GM21528 (cell line): ENCODE measurements around the gene STX5.
A peak's percentile ranks its signal among the peaks of the same experiment; 100 is the strongest.
"Not testable (repeated sequence)": the region's sequence is repeated elsewhere in the genome, so short reads cannot be mapped to it uniquely, and the experiment has no call there.

Experiments
- ATAC-seq: cut with Tn5 transposase; IDR thresholded peaks from one replicate; pipeline ENCODE4 v1.9.1; 2021; ENCODE audit warnings: mild to moderate bottlenecking, moderate library complexity; ENCODE audit not compliant: unreplicated experiment, low FRiP score

Gene STX5

DNA sequence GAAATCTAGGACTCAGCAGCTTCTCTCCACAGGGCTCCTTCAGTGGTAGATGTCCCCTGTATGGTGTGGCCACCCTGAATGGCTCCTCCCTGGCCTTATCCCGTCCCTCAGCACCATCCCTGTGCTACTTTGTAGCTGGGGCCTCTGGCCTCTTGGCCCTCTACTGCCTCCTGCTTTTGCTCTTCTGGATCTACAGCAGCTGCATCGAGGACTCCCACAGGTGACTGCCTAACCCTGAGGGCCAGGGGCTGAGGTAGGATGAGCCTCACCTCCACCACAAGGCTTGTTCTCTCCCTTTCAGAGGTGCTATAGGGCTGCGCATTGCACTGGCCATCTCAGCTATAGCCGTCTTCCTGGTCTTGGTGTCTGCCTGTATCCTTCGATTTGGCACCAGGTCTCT lies 42.9 kb downstream of the STX5 start:
- ATAC-seq: no peak

DNA sequence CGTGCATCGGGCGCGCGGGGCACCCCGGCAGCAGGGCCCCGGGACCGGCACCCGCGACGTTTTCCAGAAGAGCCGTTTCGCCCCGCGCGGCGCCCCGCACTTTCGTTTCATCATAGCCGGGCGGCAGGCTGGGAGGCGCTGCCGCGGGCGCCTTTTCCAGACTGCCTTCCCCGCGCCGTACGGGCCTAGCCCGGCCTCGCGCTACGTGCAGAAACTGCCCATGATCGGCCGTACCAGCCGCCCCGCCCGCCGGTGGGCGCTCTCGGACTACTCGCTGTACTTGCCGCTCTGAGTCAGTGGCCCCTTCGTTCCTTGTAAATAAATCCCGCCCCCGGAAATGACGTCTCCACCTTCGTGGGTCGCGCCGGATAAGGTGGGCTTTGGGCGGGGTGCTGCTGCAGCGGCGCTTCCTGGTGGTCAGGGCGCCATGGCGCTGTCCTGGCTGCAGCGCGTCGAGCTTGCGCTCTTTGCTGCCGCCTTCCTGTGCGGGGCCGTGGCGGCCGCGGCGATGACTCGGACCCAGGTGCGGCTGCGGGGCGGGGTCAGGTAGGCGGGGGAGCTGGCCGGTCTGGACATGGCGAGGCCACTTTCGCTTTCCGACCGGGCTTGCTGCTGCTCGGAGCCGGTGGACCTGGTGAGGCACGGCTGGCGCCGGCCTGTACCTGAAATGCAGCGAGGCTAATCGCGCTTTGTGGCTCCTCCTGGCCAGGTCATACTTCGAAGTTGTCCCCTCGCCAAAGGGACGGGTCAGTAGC lies 44.7 kb downstream of the STX5 start, which contains the start of gene TMEM179B:
Gene TMEM179B (plus strand): TSS at position 398 of the 755 bp plus-strand sequence. CDS start 30 bp downstream, at position 428.
- ATAC-seq: peak; percentile 66

DNA sequence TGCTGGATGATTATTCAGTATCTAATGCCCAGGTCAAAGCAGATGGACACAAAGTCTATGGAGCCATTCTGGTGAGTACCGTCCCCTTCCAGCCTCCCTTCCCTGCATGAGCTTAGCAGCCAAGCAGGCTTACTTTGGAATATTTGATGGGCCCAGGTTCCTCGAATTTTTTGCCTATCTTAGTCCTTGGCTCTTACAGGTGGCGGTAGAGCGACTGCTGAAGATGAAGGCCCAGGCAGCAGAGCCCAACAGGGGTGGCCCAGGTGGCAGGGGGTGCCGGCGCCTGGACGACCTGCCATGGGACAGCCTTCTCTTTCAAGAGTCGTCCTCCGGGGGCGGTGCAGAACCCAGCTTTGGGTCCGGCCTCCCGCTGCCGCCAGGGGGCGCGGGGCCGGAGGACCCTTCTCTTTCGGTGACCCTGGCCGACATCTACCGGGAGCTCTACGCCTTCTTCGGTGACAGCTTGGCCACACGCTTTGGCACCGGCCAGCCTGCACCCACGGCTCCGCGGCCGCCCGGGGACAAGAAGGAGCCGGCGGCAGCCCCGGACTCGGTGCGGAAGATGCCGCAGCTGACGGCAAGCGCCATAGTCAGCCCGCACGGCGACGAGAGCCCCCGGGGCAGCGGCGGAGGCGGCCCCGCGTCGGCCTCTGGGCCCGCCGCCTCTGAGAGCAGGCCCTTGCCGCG lies 45.4 kb downstream of the STX5 start:
- peak; percentile 53 for ATAC-seq

DNA sequence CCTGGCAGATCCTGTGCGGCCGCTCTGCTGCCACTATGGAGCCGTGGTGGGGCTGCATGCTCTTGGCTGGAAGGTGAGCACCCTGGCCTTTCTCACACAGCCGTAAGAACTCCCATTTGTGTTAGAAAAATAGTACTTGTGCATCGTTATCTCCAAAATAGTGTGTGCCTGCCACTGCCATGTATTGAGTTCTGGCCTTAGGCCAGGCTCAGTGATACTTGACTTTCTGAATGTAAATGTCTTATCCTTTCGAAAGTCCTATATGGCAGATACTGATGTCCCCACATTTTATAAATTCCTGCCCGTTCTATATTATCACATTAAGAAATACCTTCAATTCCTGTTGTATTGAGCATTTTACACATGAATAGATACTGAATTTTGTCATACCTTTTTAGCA lies 49.1 kb downstream of the STX5 start:
- no peak for ATAC-seq

DNA sequence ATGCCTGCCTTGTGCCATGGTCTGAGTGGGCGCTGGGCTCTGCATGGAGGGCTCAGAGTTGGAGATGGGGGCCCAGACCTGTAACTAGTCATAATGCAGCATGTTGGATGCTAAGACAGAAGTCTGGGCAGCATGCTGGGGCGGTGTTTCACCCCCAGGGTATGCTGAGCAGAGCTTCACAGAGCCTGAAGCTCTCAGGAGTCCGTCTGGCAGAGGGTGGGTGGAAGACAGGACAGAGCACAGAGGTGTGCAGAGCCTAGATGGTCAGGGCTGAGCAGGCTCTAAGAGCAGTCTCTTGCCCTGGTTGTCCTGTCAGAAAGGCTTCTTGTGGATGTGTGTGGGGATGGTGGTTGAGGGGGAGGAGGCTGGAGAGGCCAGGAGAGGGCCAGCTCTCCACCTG lies 53.4 kb downstream of the STX5 start:
- no peak for ATAC-seq

DNA sequence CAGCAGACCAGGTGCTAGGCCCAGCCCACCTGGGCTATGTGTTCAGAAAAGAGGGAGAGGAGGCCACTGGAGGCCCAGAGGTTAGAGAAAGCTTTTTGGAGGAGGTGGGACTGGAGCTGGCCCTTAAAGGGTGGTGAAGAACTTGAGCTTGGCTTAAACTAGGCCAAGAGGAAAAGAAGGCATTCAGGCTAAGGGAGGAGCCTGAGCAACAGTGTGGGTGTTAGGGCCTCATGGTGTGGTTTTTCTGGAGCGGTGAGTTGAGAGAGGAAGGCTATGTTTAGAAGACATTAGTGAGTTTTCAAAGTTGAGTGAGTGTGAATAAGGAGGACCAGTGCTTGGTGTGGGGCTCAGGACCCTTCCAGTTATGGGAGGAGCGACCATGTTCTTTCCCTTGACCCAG lies 54.5 kb downstream of the STX5 start:
- no peak for ATAC-seq

DNA sequence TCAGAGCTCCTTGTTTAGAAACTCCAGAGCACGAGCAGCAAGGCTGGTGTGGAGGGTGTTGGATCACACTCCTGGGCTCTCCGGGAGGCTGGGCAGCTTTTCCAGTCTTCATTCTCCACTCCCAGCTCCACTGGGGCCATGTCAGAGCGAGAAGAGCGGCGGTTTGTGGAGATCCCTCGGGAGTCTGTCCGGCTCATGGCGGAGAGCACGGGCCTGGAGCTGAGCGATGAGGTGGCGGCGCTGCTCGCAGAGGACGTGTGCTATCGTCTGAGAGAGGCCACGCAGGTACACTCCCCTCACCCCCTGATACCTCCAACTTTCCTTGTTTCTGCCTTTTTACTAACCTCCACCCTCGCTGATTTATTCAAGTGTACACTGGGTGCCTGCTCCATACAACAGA lies 56.2 kb downstream of the STX5 start:
- ATAC-seq: no peak

DNA sequence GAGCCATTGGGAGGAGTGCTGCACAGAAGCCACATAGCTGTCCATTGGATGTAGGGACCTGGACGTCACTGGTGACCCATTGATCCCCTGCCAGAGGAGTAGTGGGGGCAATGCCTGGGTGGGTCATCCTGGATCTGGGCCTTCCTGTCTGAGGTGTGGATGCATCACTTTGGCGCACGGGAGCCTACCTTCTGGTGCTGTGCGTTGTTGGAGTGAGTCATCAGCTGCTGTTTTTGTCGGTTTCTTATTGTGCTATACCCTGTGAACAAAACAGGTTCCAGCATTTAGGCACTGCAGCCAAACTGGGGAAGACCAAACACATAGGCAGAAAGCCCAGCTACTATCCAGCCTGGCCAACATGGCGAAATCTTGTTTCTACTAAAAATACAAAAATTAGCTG lies 57.4 kb downstream of the STX5 start:
- ATAC-seq: no peak

DNA sequence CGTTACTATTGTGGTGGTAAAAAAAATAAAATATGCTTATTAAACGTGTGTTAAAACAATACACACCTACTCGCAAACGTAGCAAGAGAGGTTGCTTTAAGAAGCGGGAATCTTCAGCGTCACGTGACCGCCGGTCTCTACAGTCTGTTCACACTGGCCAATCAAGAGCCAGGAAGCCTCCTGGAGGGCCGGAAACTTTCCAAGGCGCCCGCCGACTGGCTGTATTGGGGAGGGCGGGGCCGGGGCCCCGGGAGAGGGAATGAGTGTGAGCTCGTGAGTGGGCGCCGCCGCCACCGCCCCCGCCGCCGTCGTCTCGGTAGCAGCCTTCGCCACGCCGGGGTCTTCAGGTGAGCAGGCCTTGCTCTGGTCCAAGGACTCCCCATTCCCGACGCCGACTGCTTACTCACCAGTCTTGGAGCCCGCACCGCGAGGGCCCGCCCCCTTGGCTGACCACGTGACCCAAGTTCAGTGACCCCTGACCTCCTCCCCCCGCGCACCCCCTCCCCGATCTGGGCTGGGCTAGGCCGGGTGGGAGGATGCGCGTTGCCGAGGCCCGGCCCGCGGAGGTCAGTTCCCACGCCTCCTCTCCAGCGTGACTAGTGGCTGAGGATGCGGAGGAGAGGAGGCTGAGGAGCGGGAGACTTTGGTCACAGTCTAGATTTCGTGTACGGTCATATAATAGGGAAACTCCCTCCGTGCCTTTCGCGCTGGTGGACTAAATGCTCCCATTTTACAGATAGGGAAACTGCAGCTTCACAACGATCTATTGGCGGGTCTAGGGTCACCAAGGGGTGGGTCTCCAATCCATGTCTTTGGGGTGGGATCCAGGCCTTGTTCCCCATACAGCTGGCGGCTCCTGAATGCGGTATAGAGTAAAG lies 60.5 kb downstream of the STX5 start, which contains the start of gene TAF6L:
Gene TAF6L (plus strand): TSS at position 253 of the 878 bp plus-strand sequence. CDS start 4,388 bp downstream, outside the sequence.
- peak; percentile 76 for ATAC-seq

DNA sequence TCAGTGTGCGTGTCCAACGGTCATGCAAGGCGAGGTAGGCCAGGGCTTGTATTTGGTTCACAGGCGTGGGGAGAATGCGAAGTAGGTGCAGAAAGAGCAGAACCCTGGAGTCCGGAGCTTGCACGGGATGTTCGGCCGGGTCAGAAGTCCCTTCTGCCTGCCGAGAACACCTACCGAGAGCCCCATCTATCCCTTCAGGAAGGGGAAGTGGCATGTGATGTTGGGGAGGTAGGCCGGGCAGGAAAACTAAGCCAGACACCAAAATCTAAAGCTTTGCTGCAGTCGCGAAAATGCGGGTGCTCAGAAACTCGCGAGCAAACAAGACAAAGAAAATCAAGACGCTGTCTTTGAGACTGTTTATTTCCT lies 61.1 kb downstream of the STX5 start:
- peak; percentile 6 for ATAC-seq

DNA sequence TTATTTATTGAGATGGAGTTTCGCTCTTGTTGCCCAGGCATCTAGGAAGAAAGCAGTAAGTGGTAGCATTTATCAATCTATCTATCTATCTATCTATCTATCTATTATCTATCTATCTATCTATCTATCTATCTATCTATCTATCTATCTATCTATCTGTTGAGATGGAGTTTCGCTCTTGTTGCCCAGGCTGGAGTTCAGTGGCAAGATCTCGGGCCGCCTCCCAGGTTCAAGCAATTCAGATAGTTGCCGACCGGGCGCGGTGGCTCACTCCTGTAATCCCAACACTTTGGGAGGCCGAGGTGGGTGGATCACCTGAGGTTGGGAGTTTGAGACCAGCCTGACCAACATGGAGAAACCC lies 71.0 kb downstream of the STX5 start:
- not testable (repeated sequence) for ATAC-seq

DNA sequence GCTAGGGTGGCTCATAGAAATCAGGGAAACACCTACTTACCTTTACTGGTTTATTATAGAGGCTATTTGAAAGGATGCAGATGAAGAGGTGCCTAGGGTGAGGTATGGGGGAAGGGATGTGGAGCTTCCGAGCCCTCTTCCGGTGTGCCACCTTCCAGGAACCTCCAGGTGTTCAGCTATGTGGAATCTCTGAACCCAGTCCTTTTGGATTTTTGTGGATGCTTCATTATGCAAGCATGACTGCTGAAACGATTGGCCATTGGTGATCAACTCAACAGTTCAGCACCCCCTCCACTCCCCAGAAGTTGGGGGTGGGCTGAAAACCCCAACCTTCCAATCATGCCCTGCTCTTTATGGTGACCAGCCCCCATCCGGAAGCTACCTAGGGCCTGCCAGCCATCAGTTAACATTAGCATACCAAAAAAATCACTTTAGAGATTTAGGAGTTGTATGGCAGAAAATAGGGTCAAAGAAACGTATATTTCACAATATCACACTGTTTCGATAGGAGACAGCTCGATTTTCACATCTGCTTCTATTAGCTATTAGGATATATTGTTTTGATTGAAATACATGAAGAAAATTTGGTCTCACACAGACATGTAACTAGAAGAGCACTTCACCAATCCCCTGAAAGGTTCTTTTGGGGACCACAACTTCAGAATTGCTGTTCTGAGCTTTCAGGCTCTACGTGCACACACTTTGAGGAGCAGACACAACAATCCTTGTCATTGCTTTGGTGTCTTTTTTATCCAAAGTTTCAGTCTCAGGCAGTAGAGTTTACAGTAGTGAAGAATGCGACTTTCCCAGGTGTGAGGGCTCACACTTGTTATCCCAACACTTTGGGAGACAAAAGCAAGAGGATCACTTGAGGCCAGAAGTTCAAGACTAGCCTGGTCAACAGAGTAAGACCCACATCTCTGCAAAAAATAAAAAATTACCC lies 73.7 kb downstream of the STX5 start:
- ATAC-seq: no peak
